ENCODE data around the gene ZBTB17. TPM values are rescaled to one million over a fixed set of nuclear protein-coding genes. Genes with fewer than 3 reads are reported as not detected.

Gene ZBTB17
- total RNA-seq, 1 donor from 2014 or later = 48.6 TPM

DNA sequence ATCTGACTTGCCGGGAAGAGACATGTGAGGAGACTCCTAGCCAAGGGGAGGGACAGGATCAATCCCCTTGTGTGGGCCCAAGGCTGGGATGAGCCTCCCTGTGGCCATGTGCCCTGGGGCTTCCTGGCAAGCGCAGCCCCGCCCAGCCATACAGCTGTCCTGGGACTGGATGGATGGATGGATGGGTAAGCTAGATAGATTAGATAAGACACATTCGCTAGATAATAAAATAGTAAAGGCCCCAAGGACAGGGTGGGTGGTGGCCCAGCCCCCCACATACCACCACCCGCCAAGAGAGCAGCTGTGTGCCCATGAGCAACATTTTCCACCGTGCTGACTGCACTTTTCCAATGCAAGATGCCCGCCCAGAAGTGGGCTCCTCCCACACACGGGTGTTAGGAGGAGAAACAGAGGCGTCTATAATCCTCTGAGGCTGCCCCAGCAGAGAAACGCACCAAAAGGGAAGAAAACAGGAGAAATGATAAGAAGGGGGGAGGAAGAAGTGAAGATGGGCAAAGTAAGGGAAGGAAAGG, 25.1 kb downstream of the ZBTB17 start:
- no peak for DNase-seq (ENCODE audit: low spot score in 2 of 2, unreplicated experiment in 2 of 2)
- H3K27ac Mint-ChIP-seq = peak overlapping the region; percentile 71
- H3K4me1 Mint-ChIP-seq = peaks cover 44% of the 10 kb centered on the region
- no peaks in the 10 kb centered on the region for H3K9me3 Mint-ChIP-seq
- H3K27me3 Mint-ChIP-seq (ENCODE audit: low read depth) = no peaks in the 10 kb centered on the region
- H3K36me3 Mint-ChIP-seq = peaks cover 19% of the 10 kb centered on the region
- TF ChIP-seq, protein P1, sequence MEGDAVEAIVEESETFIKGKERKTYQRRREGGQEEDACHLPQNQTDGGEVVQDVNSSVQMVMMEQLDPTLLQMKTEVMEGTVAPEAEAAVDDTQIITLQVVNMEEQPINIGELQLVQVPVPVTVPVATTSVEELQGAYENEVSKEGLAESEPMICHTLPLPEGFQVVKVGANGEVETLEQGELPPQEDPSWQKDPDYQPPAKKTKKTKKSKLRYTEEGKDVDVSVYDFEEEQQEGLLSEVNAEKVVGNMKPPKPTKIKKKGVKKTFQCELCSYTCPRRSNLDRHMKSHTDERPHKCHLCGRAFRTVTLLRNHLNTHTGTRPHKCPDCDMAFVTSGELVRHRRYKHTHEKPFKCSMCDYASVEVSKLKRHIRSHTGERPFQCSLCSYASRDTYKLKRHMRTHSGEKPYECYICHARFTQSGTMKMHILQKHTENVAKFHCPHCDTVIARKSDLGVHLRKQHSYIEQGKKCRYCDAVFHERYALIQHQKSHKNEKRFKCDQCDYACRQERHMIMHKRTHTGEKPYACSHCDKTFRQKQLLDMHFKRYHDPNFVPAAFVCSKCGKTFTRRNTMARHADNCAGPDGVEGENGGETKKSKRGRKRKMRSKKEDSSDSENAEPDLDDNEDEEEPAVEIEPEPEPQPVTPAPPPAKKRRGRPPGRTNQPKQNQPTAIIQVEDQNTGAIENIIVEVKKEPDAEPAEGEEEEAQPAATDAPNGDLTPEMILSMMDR (IDR thresholded peaks at IDR 0.05; ENCODE audit: unreplicated experiment) = no peak
- peak overlapping the region; percentile 32 for H3K4me3 Mint-ChIP-seq

DNA sequence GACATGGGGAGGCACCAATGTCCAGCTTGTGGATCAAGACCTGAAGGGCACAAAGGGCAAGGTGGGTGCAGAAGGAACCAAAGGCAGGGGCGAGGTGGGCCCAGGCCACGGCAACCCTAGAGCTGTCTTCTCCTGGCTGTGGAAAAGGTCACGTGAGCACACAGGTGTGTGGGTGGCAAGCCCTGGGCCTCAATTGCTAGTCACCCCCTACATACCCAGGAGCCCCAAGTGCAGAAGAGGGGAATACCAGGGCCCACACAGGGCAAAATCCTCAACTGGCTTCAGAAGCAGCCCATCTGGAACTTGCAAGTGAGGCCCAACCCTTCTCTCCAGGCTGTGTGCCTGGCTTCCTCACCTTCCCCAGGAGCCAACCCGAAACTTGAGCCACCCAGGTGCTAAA, 25.6 kb downstream of the ZBTB17 start:
- TF ChIP-seq, protein P1 (IDR thresholded peaks at IDR 0.05; ENCODE audit: unreplicated experiment) = no peak
- Mint-ChIP-seq H3K4me1 (peaks cover 44% of the 10 kb centered on the region), H3K9me3 (no peaks in the 10 kb centered on the region), H3K27me3 (ENCODE audit: low read depth) (no peaks in the 10 kb centered on the region), H3K36me3 (peaks cover 19% of the 10 kb centered on the region), H3K27ac (peak overlapping the region; percentile 71), H3K4me3 (no peak overlapping the region)
- no peak for DNase-seq (ENCODE audit: low spot score in 2 of 2, unreplicated experiment in 2 of 2)

GRCh38 chr1:15949453-15950245, 26.3 kb downstream of the ZBTB17 start:
- no peaks in the 10 kb centered on the region for H3K27me3 Mint-ChIP-seq (ENCODE audit: low read depth)
- H3K4me3 Mint-ChIP-seq = peak overlapping the region; percentile 17
- no peaks in the 10 kb centered on the region for H3K9me3 Mint-ChIP-seq
- peaks cover 44% of the 10 kb centered on the region for H3K4me1 Mint-ChIP-seq
- peaks cover 19% of the 10 kb centered on the region for H3K36me3 Mint-ChIP-seq
- TF ChIP-seq, protein P1 (IDR thresholded peaks at IDR 0.05; ENCODE audit: unreplicated experiment) = no peak
- DNase-seq (ENCODE audit: low spot score in 2 of 2, unreplicated experiment in 2 of 2) = no peak
- H3K27ac Mint-ChIP-seq = peak overlapping the region; percentile 95

DNA sequence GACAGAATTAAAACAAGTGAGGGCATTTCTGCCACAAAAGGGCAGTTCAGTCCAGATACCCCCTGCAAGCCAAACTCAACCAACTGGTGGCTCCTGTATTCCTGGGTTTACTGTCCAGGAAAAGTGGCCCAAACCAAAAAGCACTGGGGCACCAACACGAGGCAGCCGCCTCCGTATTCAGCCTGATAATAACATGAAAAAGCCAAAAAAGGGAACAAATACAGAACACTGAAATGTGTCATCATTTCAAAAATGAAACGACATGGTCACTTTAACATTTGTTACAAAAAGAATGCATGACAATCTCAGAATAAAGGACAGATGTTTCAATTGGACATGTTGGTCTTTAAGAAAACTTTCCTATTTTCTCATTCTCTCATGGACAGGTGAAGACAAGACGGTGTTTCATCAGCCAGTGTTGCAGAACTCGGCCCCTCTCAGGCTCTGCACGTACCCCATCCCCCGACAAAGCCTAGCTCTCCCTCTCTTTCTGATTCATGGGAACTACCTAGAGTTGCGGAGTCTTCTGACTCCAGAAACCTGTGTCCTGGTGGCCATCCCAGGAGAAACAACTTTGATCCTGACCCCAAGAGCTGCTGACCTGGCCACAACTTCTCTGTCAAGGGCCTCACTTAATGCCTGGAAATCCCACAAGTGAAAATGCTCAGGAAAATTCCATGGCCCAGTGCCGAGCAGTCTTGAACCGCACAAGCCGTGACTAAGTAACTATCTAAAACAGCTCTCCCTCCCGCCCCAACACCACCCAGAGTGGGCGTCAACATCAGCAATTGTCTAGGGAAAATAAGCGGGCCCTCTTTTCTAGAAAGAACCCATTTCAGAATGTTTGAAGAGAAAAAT, 27.1 kb downstream of the ZBTB17 start:
- Mint-ChIP-seq H3K4me1 (peaks cover 44% of the 10 kb centered on the region), H3K36me3 (peaks cover 19% of the 10 kb centered on the region), H3K27ac (peak overlapping the region; percentile 95), H3K27me3 (ENCODE audit: low read depth) (no peaks in the 10 kb centered on the region), H3K4me3 (no peak overlapping the region), H3K9me3 (no peaks in the 10 kb centered on the region)
- TF ChIP-seq, protein P1 (IDR thresholded peaks at IDR 0.05; ENCODE audit: unreplicated experiment) = no peak
- no peak for DNase-seq (ENCODE audit: low spot score in 2 of 2, unreplicated experiment in 2 of 2)

GRCh38 chr1:15948091-15948591, 27.8 kb downstream of the ZBTB17 start:
- H3K4me1 Mint-ChIP-seq = peaks cover 42% of the 10 kb centered on the region
- H3K4me3 Mint-ChIP-seq = no peak overlapping the region
- peaks cover 19% of the 10 kb centered on the region for H3K36me3 Mint-ChIP-seq
- no peaks in the 10 kb centered on the region for H3K9me3 Mint-ChIP-seq
- TF ChIP-seq, protein P1 (IDR thresholded peaks at IDR 0.05; ENCODE audit: unreplicated experiment) = no peak
- H3K27me3 Mint-ChIP-seq (ENCODE audit: low read depth) = no peaks in the 10 kb centered on the region
- no peak for DNase-seq (ENCODE audit: low spot score in 2 of 2, unreplicated experiment in 2 of 2)
- H3K27ac Mint-ChIP-seq = no peak overlapping the region
